Fibroblast of lung (primary cell): ENCODE measurements around the gene SLC25A51. TPM values are rescaled to one million over a fixed set of nuclear protein-coding genes. Genes with fewer than 3 reads are reported as not detected.

Experiments used
- DNase-seq, 2 donors: peaks; one replicate each; pipeline versions ENCODE4 v3.0.0 to v3.0.0-alpha.2; 2010; ENCODE audit warnings: low read depth in 2 of 2
- H2AFZ ChIP-seq: 2 replicates; pipeline ENCODE4 v1.5.1; 2012; ENCODE audit warnings: low read length, control low read depth, inconsistent platforms
- H3K27ac ChIP-seq: 2 replicates; pipeline ENCODE4 v1.5.1; 2011; ENCODE audit warnings: low read length, control low read depth; ENCODE audit not compliant: insufficient read depth
- H3K27me3 ChIP-seq: 2 replicates; pipeline ENCODE4 v1.5.1; 2011; ENCODE audit warnings: mild to moderate bottlenecking, low read length; ENCODE audit not compliant: control insufficient read depth, insufficient read depth
- H3K36me3 ChIP-seq: 2 replicates; pipeline ENCODE4 v1.5.1; 2011; ENCODE audit warnings: low read length; ENCODE audit not compliant: control insufficient read depth, insufficient read depth
- H3K4me1 ChIP-seq: 2 replicates; pipeline ENCODE4 v1.5.1; 2011; ENCODE audit warnings: low read length; ENCODE audit not compliant: control insufficient read depth, insufficient read depth; ENCODE audit errors: extremely low read depth
- H3K4me2 ChIP-seq: 2 replicates; pipeline ENCODE4 v1.5.1; 2011; ENCODE audit warnings: low read length, control low read depth; ENCODE audit not compliant: insufficient read depth; ENCODE audit errors: extremely low read depth
- H3K4me3 ChIP-seq, 4 experiments: fragments of 200-600 bp in 1 of 4; sonication (generic) in 1 of 4; replicated peaks in 1 of 4; 2 replicates each; pipeline ENCODE4 v1.5.1; 2011 to 2016; ENCODE audit warnings: low read length in 4 of 4, low read depth in 3 of 4, mild to moderate bottlenecking in 3 of 4, control low read depth in 2 of 4, inconsistent platforms in 1 of 4, mixed read lengths in 1 of 4; ENCODE audit not compliant: insufficient read depth in 1 of 4; ENCODE audit errors: control extremely low read depth in 1 of 4
- H3K79me2 ChIP-seq: 2 replicates; pipeline ENCODE4 v1.5.1; 2012; ENCODE audit warnings: mild to moderate bottlenecking, low read length, inconsistent platforms; ENCODE audit not compliant: control insufficient read depth, insufficient read depth
- H3K9ac ChIP-seq: 2 replicates; pipeline ENCODE4 v1.5.1; 2011; ENCODE audit warnings: mild to moderate bottlenecking, low read length, control low read depth; ENCODE audit not compliant: insufficient read depth
- H3K9me3 ChIP-seq: 2 replicates; pipeline ENCODE4 v1.5.1; 2012; ENCODE audit warnings: low read depth, low read length; ENCODE audit not compliant: control insufficient read depth, insufficient read depth
- H4K20me1 ChIP-seq: 2 replicates; pipeline ENCODE4 v1.5.1; 2011; ENCODE audit warnings: low read length; ENCODE audit not compliant: control insufficient read depth, insufficient read depth; ENCODE audit errors: extremely low read depth
- CTCF ChIP-seq, 2 donors: IDR thresholded peaks in 1 of 2; conservative IDR thresholded peaks in 1 of 2; 1 replicate in 1 of 2; 2 replicates in 1 of 2; pipeline ENCODE4 v1.5.1; 2011 to 2012; ENCODE audit warnings: low read length in 2 of 2, control low read depth in 1 of 2, inconsistent platforms in 1 of 2, low read depth in 1 of 2, mild to moderate bottlenecking in 1 of 2
- EZH2 ChIP-seq: IDR thresholded peaks from 2 replicates; pipeline ENCODE4 v1.5.1; 2012; ENCODE audit warnings: low read length, control low read depth, mild to moderate bottlenecking; ENCODE audit errors: missing control alignments
- polyA plus RNA-seq, 2 donors: library from polyadenylated mRNA; depleted of rRNA in 1 of 2; stranded (reverse) in 1 of 2; unstranded in 1 of 2; fragments of >200 nt; gene quantifications; 2 replicates each; pipeline ENCODE4 v1.2.1, GENCODE V29; 2011 to 2012; ENCODE audit warnings: missing spikeins in 1 of 2
- total RNA-seq: library from RNA; depleted of rRNA; stranded (reverse); fragments of >200 nt; gene quantifications from 2 replicates; pipeline ENCODE4 v1.2.1, GENCODE V29; 2014

Gene SLC25A51
- total and polyA plus RNA-seq, 2 donors (not counting 1 experiment from before 2014, with no cell fraction given), result 39.3 to 100 TPM

DNA sequence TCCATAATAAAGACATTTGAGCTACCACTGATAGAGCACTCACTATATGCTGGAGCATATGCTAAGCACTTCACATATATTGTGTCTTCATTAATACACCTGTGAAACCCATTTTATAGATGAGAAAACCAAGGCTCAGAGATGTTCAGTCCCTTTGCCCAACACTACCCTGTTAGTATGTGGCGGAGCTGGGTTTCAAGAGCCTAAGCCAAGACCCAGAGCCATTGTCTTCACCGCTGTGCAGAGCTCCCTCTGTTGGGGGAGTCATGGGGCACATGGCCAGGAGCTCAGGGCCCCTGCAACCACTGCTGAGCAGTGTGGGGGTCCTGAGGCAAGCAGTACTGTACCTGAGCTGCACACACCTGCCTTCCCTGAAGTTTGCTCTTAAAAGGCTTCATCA is 37.3 kb upstream of the SLC25A51 start:
- no peaks in the 10 kb centered on the region for H3K27me3 ChIP-seq
- H3K4me1 ChIP-seq, result peaks cover 54% of the 10 kb centered on the region
- no peaks in the 10 kb centered on the region for H4K20me1 ChIP-seq
- H3K4me3 ChIP-seq, result no peak overlapping the region
- no peak for DNase-seq
- no peak overlapping the region for H3K27ac ChIP-seq
- no peak overlapping the region for H3K4me2 ChIP-seq
- peaks cover 7% of the 10 kb centered on the region for H3K36me3 ChIP-seq
- no peak overlapping the region for H3K9ac ChIP-seq
- H2AFZ ChIP-seq, result no peak overlapping the region
- no peak for TF ChIP-seq EZH2
- no peak for TF ChIP-seq CTCF (conservative IDR thresholded peaks at IDR 0.05 in 1 of 2, IDR thresholded peaks at IDR 0.05 in 1 of 2; ENCODE audit: low read depth in 1 of 2, low read length in 2 of 2)
- no peaks in the 10 kb centered on the region for H3K9me3 ChIP-seq
- no peaks in the 10 kb centered on the region for H3K79me2 ChIP-seq

- TF ChIP-seq CTCF (conservative IDR thresholded peaks at IDR 0.05 in 1 of 2, IDR thresholded peaks at IDR 0.05 in 1 of 2; ENCODE audit: low read depth in 1 of 2, low read length in 2 of 2) (no peak), EZH2 (no peak)
- Histone ChIP-seq H3K36me3 (no peaks in the 10 kb centered on the region), H2AFZ (no peak overlapping the region), H3K9me3 (no peaks in the 10 kb centered on the region), H3K27ac (no peak overlapping the region), H3K4me3 (no peak overlapping the region), H3K79me2 (peaks cover 3% of the 10 kb centered on the region), H4K20me1 (no peaks in the 10 kb centered on the region), H3K4me1 (peaks cover 46% of the 10 kb centered on the region), H3K4me2 (no peak overlapping the region), H3K27me3 (no peaks in the 10 kb centered on the region), H3K9ac (no peak overlapping the region)
- peak in 1 of 2 donors; percentile 43 for DNase-seq
These were observed 35.7 kb upstream of the SLC25A51 start for GRCh38 chr9:37939575-37940095.

DNA sequence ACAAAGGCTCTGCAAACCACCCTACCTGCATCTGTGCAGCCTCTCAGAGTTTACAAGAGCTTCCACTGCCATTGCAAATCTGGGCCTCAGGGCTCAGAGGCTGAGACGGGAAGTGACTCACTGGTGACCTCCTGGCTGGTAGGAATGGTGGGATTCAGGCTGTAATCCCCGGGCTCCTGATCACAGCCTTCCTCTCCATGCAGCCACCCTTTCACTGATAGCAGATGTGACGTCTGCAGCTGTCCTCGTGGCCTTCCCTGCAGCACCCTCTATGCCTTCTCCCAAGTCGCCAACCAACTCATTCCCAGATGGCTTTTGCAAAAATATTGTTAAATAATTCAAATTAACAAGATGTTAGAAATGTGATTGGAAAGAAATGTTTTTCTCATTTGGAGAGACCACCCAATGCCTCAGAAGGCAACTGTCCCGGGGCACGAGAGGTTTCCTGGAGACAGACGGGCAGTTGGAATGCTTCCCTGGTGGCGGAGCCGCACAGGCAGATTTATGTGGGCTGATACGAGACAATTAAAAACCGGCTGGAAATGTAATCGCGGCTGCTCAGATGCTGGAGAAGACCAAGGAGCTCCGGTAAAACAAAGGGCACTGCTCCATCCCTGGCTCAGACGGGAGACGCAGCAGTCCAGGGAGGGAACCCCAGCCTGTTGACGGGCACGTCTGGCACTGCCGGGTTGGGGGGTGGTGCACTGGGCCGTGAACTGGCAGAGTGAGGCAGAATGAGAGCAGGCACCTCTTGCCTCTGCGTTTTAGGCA is 34.4 kb upstream of the SLC25A51 start:
- Histone ChIP-seq H3K4me1 (peaks cover 34% of the 10 kb centered on the region), H3K27ac (peak overlapping the region; percentile 79), H3K36me3 (no peaks in the 10 kb centered on the region), H3K27me3 (no peaks in the 10 kb centered on the region), H3K9me3 (no peaks in the 10 kb centered on the region), H4K20me1 (no peaks in the 10 kb centered on the region), H3K4me3 (no peak overlapping the region), H3K79me2 (peaks cover 3% of the 10 kb centered on the region), H3K9ac (no peak overlapping the region), H3K4me2 (peak overlapping the region; percentile 1), H2AFZ (no peak overlapping the region)
- peak; percentile 74 to 86 for DNase-seq
- TF ChIP-seq EZH2 (no peak), CTCF (conservative IDR thresholded peaks at IDR 0.05 in 1 of 2, IDR thresholded peaks at IDR 0.05 in 1 of 2; ENCODE audit: low read depth in 1 of 2, low read length in 2 of 2) (no peak)
